CD4-positive, alpha-beta T cell treated with Interleukin-1 beta for 1 hour (primary cell): Measurements from ENCODE around the gene HMX3.

ENCODE experiments used
- DNase-seq, 2 donors: peaks; one replicate each; pipeline ENCODE4 v3.0.0-alpha.2; 2020 to 2022

Gene HMX3

GRCh38 chr10:123135415-123136141, at the start of gene HMX3:
Gene HMX3, plus strand, starts transcription at chr10:123135970. Its CDS starts 81 bp downstream, at chr10:123136051.
- DNase-seq = peak; percentile 23 to 34

- DNase-seq = no peak
These were observed 49.5 kb upstream of the HMX3 start for GRCh38 chr10:123086281-123086680.

- no peak for DNase-seq
These were observed 48.4 kb upstream of the HMX3 start for GRCh38 chr10:123087348-123087747.

- DNase-seq = no peak
These were observed 48.0 kb upstream of the HMX3 start for GRCh38 chr10:123087786-123088185.

GRCh38 chr10:123092635-123093414, 42.9 kb upstream of the HMX3 start:
- DNase-seq = no peak

- DNase-seq = no peak
These were observed 42.3 kb upstream of the HMX3 start for GRCh38 chr10:123093489-123093888.

GRCh38 chr10:123096452-123096851, 39.3 kb upstream of the HMX3 start:
- DNase-seq = no peak

- DNase-seq = no peak
These were observed 38.7 kb upstream of the HMX3 start for GRCh38 chr10:123097039-123097438.

GRCh38 chr10:123100030-123100762, 35.6 kb upstream of the HMX3 start:
- DNase-seq = no peak

- DNase-seq = no peak
These were observed 33.9 kb upstream of the HMX3 start for GRCh38 chr10:123101872-123102271.

- no peak for DNase-seq
These were observed 33.1 kb upstream of the HMX3 start for GRCh38 chr10:123102673-123103072.

GRCh38 chr10:123103944-123104343, 31.8 kb upstream of the HMX3 start:
- DNase-seq = no peak

GRCh38 chr10:123109466-123109865, 26.3 kb upstream of the HMX3 start:
- DNase-seq = no peak

- no peak for DNase-seq
These were observed 17.9 kb upstream of the HMX3 start for GRCh38 chr10:123117644-123118417.

- no peak for DNase-seq
These were observed 16.7 kb upstream of the HMX3 start for GRCh38 chr10:123119081-123119480.

GRCh38 chr10:123126246-123126645, 9.5 kb upstream of the HMX3 start:
- DNase-seq = no peak

- no peak for DNase-seq
These were observed 6.0 kb upstream of the HMX3 start for GRCh38 chr10:123129618-123130271.

GRCh38 chr10:123132576-123133477, 2.9 kb upstream of the HMX3 start:
- peak; percentile 78 to 85 for DNase-seq

- DNase-seq = no peak
These were observed 2.0 kb upstream of the HMX3 start for GRCh38 chr10:123133541-123134342.

GRCh38 chr10:123134343-123134914, 1.3 kb upstream of the HMX3 start:
- no peak for DNase-seq
